DND-41 (cell line): Measurements from ENCODE around the gene SEC22C.
A peak's percentile ranks its signal among the peaks of the same experiment; 100 is the strongest.

ENCODE experiments used
- ATAC-seq: fragments of 200-7000 bp; cut with Tn5 transposase; 3 replicates; pipeline ENCODE4 v1.9.1; 2021; ENCODE audit warnings: low read depth; ENCODE audit not compliant: insufficient read depth
- DNase-seq: peaks from one replicate; pipeline ENCODE4 v3.0.0-alpha.2; 2020
- H2AFZ ChIP-seq: 2 replicates; pipeline ENCODE4 v1.6.0; 2012; ENCODE audit warnings: low read depth, low read length
- H3K27ac ChIP-seq: 2 replicates; pipeline ENCODE4 v1.5.1; 2012; ENCODE audit warnings: low read length, inconsistent platforms
- H3K27me3 ChIP-seq: fragments of 200-600 bp; sonication (generic); 2 replicates; pipeline ENCODE4 v1.6.0; 2012; ENCODE audit warnings: low read length, mild to moderate bottlenecking, inconsistent platforms; ENCODE audit not compliant: insufficient read depth, poor library complexity
- H3K36me3 ChIP-seq: 2 replicates; pipeline ENCODE4 v1.5.1; 2012; ENCODE audit warnings: low read length, inconsistent platforms; ENCODE audit not compliant: insufficient read depth
- H3K4me1 ChIP-seq: 2 replicates; pipeline ENCODE4 v1.5.1; 2012; ENCODE audit warnings: mild to moderate bottlenecking, low read length; ENCODE audit not compliant: insufficient read depth
- H3K4me2 ChIP-seq: 2 replicates; pipeline ENCODE4 v1.6.0; 2012; ENCODE audit warnings: mild to moderate bottlenecking, moderate library complexity, low read length, inconsistent platforms; ENCODE audit not compliant: insufficient read depth
- H3K4me3 ChIP-seq, 2 experiments: fragments of 200-600 bp in 1 of 2; shearing (Covaris generic) in 1 of 2; 2 replicates each; pipeline ENCODE4 v1.5.1; 2012 to 2016; ENCODE audit warnings: inconsistent platforms in 2 of 2, low read length in 2 of 2, mild to moderate bottlenecking in 2 of 2, low read depth in 1 of 2, moderate library complexity in 1 of 2
- H3K79me2 ChIP-seq: 2 replicates; pipeline ENCODE4 v1.6.0; 2012; ENCODE audit warnings: low read length, inconsistent platforms; ENCODE audit not compliant: insufficient read depth
- H3K9ac ChIP-seq: 2 replicates; pipeline ENCODE4 v1.6.0; 2012; ENCODE audit warnings: low read depth, mild to moderate bottlenecking, inconsistent platforms, low read length, moderate library complexity
- H3K9me3 ChIP-seq: 2 replicates; pipeline ENCODE4 v1.5.1; 2012; ENCODE audit warnings: low read length, moderate library complexity, mild to moderate bottlenecking, inconsistent platforms; ENCODE audit not compliant: insufficient read depth, severe bottlenecking
- H4K20me1 ChIP-seq: 2 replicates; pipeline ENCODE4 v1.6.0; 2012; ENCODE audit warnings: low read length; ENCODE audit not compliant: insufficient read depth
- EZH2 ChIP-seq: IDR thresholded peaks from 3 replicates; pipeline ENCODE4 v1.6.1; 2012; ENCODE audit warnings: borderline replicate concordance, low read depth, mild to moderate bottlenecking, moderate library complexity, low read length, inconsistent platforms; ENCODE audit not compliant: severe bottlenecking
- TF ChIP-seq, protein P1 (sequence below): IDR thresholded peaks from 2 replicates; pipeline ENCODE4 v1.5.1; 2012; ENCODE audit warnings: borderline replicate concordance, low read length, moderate library complexity, mild to moderate bottlenecking; ENCODE audit not compliant: poor library complexity, severe bottlenecking; ENCODE audit errors: extremely low read depth

The SEC22C gene

DNA sequence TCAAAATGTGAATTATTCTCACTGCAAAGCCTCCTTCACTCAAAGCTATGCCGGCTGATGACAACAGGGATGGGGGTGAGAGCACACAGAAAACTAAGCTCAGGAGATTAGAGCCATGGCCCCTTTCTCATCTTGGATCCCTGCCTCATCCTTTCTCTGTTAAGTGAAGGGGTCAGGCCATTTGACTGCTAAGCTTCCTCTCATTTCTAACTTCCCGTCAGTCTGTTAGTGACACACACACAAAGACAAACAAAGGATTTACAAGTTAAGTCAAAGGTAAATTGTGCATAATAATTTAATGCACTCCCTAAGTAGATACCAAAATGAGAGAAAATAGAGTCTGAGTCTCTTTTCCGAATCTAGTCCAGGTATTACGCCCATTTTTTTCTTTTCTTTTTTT is 10.0 kb upstream of the SEC22C start:
- DNase-seq (no peak), ATAC-seq (no peak)
- TF ChIP-seq, protein P1, sequence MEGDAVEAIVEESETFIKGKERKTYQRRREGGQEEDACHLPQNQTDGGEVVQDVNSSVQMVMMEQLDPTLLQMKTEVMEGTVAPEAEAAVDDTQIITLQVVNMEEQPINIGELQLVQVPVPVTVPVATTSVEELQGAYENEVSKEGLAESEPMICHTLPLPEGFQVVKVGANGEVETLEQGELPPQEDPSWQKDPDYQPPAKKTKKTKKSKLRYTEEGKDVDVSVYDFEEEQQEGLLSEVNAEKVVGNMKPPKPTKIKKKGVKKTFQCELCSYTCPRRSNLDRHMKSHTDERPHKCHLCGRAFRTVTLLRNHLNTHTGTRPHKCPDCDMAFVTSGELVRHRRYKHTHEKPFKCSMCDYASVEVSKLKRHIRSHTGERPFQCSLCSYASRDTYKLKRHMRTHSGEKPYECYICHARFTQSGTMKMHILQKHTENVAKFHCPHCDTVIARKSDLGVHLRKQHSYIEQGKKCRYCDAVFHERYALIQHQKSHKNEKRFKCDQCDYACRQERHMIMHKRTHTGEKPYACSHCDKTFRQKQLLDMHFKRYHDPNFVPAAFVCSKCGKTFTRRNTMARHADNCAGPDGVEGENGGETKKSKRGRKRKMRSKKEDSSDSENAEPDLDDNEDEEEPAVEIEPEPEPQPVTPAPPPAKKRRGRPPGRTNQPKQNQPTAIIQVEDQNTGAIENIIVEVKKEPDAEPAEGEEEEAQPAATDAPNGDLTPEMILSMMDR, result no peak
- no peak for TF ChIP-seq EZH2
- H3K79me2 ChIP-seq, result peaks cover 42% of the 10 kb centered on the region
- peak overlapping the region; percentile 30 to 62 for H3K4me3 ChIP-seq
- H3K9me3 ChIP-seq, result no peaks in the 10 kb centered on the region
- H3K27me3 ChIP-seq, result no peaks in the 10 kb centered on the region
- H3K4me2 ChIP-seq, result peak overlapping the region; percentile 82
- peaks cover 40% of the 10 kb centered on the region for H3K4me1 ChIP-seq
- H2AFZ ChIP-seq, result no peak overlapping the region
- peaks cover 6% of the 10 kb centered on the region for H4K20me1 ChIP-seq
- peaks cover 47% of the 10 kb centered on the region for H3K36me3 ChIP-seq
- H3K9ac ChIP-seq, result peak overlapping the region; percentile 60
- H3K27ac ChIP-seq, result peak overlapping the region; percentile 51

DNA sequence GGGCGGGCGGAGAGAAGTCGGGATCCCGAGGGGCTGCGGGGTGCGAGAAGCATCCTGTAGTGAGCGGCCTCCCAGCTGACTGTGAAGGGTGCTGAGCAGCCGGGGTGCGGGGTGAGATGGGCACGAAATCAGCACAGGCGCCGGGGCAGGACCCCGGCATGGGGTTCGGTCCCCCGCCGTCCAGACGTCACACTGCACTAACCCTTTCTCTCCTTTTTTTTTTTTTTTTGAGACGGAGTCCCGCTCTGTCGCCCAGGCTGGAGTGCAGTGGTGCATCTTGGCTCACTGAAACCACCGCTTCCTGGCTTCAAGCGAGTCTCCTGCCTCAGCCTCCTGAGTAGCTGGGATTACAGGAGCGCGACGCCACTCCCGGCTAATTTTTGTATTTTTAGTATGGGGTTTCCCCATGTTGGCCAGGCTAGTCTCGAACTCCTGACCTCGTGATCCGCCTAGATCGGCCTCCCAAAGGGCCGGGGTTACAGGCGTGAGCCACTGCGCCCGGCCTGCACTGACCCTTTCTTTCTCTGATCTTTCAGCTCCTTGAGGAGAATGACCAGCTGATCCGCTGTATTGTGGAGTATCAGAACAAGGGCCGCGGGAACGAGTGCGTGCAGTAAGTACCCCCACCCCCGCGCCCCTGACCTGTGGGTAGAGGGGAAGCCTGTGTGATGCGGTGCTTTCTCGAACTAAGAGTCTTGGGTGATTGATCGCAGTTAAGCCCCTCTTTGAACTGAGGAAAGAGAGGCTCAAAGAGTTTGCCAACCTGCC is 9.4 kb upstream of the SEC22C start:
- Histone ChIP-seq H3K4me2 (peak overlapping the region; percentile 82), H2AFZ (peak overlapping the region; percentile 18; the same call in 1 of the 2 replicates), H3K36me3 (peaks cover 41% of the 10 kb centered on the region), H3K27me3 (no peaks in the 10 kb centered on the region), H3K79me2 (peaks cover 42% of the 10 kb centered on the region), H3K4me1 (peaks cover 40% of the 10 kb centered on the region), H4K20me1 (peaks cover 6% of the 10 kb centered on the region), H3K9ac (peak overlapping the region; percentile 60), H3K4me3 (peak overlapping the region; percentile 30 to 62), H3K9me3 (no peaks in the 10 kb centered on the region), H3K27ac (peak overlapping the region; percentile 51)
- ATAC-seq (no peak), DNase-seq (no peak)
- TF ChIP-seq, protein P1, result no peak
- no peak for TF ChIP-seq EZH2

DNA sequence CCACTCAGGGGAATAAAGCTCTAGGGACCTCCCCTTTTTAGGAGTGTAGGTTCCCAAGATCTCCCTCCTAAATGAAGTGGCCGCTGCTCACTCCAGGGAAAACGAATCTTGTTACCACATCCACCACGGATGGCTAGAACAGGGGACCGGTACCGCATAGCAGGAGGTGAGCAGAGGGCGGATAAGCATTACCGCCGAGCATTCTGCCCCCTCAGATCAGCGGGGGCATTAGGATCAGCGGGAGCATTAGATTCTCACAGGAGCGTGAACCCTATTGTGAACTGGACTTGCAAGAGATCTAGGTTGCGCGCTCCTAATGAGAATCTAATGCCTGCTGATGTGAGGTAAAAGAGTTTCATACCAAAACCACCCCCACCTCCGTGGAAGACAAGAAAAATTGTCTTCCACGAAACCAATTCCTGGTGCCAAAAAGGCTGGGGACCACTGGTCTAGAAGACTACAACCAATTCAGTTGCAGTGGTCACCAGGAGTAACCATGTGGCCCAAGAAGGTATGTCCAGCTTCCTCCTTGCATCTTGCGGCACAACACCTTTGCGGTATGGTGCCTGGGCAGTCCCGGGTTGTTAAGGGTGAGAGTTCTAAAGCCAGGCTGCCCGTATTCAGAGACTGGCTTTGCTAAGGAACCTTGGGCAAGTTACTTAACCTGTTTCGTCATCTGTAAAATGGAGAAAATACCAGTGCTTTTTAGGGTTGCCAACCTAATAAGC is 7.8 kb upstream of the SEC22C start:
- Histone ChIP-seq H3K4me1 (peaks cover 40% of the 10 kb centered on the region), H3K9ac (peak overlapping the region; percentile 60), H2AFZ (peak overlapping the region; percentile 75), H3K4me2 (peak overlapping the region; percentile 82), H4K20me1 (peaks cover 6% of the 10 kb centered on the region), H3K27ac (peak overlapping the region; percentile 48), H3K27me3 (no peaks in the 10 kb centered on the region), H3K79me2 (peaks cover 39% of the 10 kb centered on the region), H3K9me3 (no peaks in the 10 kb centered on the region), H3K36me3 (peaks cover 29% of the 10 kb centered on the region), H3K4me3 (peak overlapping the region in 1 of 2 experiments; percentile 62; a peak in 2 of 4 replicates)
- TF ChIP-seq EZH2, result no peak
- TF ChIP-seq, protein P1, result no peak
- ATAC-seq (no peak), DNase-seq (no peak)
